GM18505 (cell line): Measurements from ENCODE around the gene CPTP.
A peak's percentile ranks its signal among the peaks of the same experiment; 100 is the strongest.

Source experiments
- ATAC-seq: cut with Tn5 transposase; IDR thresholded peaks from one replicate; pipeline ENCODE4 v1.9.1; 2021; ENCODE audit not compliant: unreplicated experiment
- POLR2A ChIP-seq: IDR thresholded peaks from 4 replicates; pipeline ENCODE4 v1.6.1; 2011; ENCODE audit warnings: borderline replicate concordance; ENCODE audit not compliant: insufficient read depth, insufficient read length; ENCODE audit errors: extremely low read depth

Gene CPTP

GRCh38 chr1:1344655-1345361, 20.2 kb downstream of the CPTP start:
- TF ChIP-seq POLR2A = no peak
- no peak for ATAC-seq

- ATAC-seq = no peak
- TF ChIP-seq POLR2A = no peak
These were observed 20.8 kb downstream of the CPTP start for GRCh38 chr1:1345384-1345783.

GRCh38 chr1:1345860-1346500, 21.4 kb downstream of the CPTP start:
- TF ChIP-seq POLR2A = no peak
- no peak for ATAC-seq

DNA sequence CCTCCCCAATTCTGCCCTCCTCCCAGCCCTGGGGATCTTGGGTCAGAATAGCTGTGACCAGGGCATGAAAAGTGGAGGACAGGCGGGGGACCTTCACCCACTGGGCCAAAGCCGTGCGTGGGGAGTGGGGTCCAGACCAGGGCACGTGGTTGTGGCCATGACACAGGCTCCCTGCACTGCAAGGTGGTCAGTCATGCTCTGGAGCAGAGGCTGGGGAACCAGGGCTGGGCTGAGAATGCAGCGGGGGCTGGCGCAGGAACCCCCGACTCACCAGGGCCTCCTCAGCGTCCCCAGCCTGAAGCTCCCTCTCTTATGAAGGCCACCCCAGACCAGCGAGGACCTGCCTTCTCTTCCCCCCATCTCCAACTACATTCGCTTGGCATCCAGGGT, 21.9 kb downstream of the CPTP start:
- no peak for ATAC-seq
- TF ChIP-seq POLR2A = no peak

GRCh38 chr1:1347026-1347595, 22.5 kb downstream of the CPTP start:
- ATAC-seq = no peak
- TF ChIP-seq POLR2A = no peak

- no peak for ATAC-seq
- TF ChIP-seq POLR2A = no peak
These were observed 23.2 kb downstream of the CPTP start for GRCh38 chr1:1347663-1348419.

DNA sequence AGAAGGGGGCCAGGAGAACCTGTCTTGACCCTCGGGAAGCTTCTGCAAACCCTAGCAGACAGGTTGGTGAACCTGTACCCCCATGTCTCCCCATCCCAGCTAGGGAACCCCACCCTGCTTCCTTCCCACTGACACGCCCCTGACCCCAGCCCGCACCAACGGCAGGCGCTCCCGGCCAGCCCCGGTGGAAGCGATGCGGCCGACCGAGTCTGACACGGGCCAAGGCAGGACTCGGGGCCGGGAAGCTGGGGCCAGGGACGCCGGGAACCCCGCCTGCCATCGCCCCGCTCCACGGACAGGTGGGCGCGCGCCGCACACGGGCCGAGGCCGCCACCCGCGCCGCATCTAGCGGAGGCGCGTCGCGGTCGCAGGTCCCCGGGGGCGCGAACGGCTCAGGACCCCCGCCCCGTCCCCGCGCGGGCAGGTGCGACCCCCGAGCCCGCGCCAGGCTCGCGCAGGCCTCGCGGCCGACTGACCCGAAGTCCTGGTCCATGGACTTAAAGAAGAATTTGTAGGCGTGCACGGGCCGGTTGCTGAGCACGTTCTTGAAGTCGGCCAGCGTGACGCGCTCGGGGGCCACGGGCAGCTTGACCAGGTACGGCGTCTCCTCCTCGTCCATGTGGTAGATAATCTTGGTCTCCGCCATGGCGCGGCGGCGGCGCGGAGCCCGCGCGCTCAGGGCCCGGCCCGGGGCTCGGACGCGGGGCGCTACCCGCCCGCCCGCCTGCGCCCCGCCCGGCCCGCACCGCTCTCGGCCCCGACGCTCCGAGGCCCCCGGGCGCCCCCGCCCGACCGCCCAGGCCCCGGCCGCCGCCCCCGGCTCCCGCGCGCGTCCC, 24.0 kb downstream of the CPTP start:
- no peak for TF ChIP-seq POLR2A
- peak; percentile 37 for ATAC-seq

GRCh38 chr1:1349256-1350012, 24.8 kb downstream of the CPTP start, which contains the start of gene DVL1:
Gene DVL1, minus strand, starts transcription at chr1:1349418. Its CDS starts 353 bp downstream, at chr1:1349065.
- ATAC-seq = peak; percentile 58
- TF ChIP-seq POLR2A = peak; percentile 67

- TF ChIP-seq POLR2A = no peak
- no peak for ATAC-seq
These were observed 27.2 kb downstream of the CPTP start for GRCh38 chr1:1351511-1352427.

DNA sequence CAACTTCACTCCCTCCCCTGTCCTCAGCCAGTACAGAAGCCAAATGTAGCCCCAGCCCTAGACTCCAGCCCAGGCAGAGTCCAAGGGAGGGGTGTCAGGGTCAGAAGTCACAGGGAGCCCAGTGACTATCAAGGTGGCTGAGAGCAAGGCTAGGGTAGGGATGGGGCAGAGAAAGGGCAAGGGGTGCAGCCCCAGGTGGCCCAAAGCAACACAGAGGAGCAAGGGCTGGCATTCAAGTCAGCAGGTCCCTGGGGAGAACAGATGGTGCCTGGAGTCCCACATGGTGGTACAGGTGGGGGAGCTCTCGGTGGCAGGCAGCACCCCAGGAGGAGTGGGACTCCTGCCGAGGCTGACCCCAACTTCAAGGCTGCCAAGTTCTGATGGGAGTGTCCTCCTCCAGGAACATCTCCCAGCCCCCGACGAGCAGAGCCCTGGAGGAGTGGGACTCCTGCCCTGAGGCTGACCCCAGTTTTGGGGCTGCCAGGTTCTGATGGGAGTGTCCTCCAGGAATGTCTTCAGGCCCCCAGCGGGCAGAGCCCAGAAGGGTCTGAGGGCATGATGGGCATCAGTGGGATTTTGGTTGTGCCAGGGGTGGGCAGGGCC, 28.3 kb downstream of the CPTP start:
- no peak for ATAC-seq

More for the DNA sequence above, 28.3 kb downstream of the CPTP start:
- TF ChIP-seq POLR2A = no peak
